Cardiac fibroblast (primary cell): ENCODE results near the gene RBBP4.
"Not testable (repeated sequence)": the region's sequence is repeated elsewhere in the genome, so short reads cannot be mapped to it uniquely, and the experiment has no call there.

ENCODE experiments used
- DNase-seq, 2 donors: peaks; one replicate each; pipeline versions ENCODE4 v3.0.0 to v3.0.0-alpha.2; 2010; ENCODE audit warnings: low read depth in 2 of 2
- H3K4me3 ChIP-seq, 2 donors: replicated peaks in 1 of 2; 1 replicate in 1 of 2; 2 replicates in 1 of 2; pipeline ENCODE4 v1.5.1; 2011; ENCODE audit warnings: low read depth in 2 of 2, low read length in 2 of 2, mild to moderate bottlenecking in 2 of 2, moderate library complexity in 1 of 2
- CTCF ChIP-seq: IDR thresholded peaks from one replicate; pipeline ENCODE4 v1.5.1; 2011; ENCODE audit warnings: low read depth, mild to moderate bottlenecking, low read length, inconsistent platforms

The RBBP4 gene

GRCh38 chr1:32626176-32626575 is 24.8 kb upstream of the RBBP4 start:
- no peak overlapping the region for H3K4me3 ChIP-seq
- no peak for TF ChIP-seq CTCF
- DNase-seq, result no peak

GRCh38 chr1:32627596-32628162 is 23.3 kb upstream of the RBBP4 start:
- no peak for TF ChIP-seq CTCF
- DNase-seq, result no peak
- H3K4me3 ChIP-seq, result no peak overlapping the region

DNA sequence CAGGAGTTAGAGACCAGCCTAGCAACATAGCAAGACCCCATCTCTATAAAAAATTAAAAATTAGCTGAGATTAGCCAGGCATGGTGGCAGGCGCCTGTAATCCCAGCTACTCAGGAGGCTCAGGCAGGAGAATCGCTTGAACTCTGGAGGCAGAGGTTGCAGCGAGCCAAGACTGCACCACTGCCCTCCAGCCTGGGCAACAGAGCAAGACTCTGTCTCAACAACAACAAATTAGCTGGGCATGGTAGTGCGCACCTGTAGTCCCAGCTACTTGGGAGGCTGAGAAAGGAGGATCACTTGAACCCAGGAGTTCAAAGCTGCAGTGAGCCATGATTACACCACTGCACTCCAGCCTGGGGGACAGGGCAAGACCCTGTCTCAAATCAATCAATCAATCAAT is 20.8 kb upstream of the RBBP4 start:
- H3K4me3 ChIP-seq, DNase-seq: not testable (repeated sequence)

DNA sequence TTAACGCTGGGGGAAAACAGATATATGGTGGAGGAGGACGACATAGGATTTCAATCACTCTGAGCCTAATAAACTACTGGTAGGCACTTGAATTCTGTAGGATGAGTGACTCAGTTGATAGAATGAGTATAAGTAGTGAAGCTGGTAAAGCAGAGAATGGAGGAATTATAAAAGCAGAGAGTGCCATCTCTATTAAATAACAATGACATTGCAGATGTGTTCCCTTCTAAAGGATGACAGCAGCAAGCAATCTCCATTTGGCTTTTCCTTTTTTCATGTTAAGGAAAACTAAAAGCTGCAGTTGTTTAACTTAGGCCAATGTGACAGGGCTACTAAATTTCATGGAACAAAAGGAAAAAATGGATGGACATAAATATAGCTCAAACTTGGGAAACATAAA is 18.2 kb upstream of the RBBP4 start:
- DNase-seq, result no peak
- TF ChIP-seq CTCF, result no peak
- H3K4me3 ChIP-seq, result no peak overlapping the region

DNA sequence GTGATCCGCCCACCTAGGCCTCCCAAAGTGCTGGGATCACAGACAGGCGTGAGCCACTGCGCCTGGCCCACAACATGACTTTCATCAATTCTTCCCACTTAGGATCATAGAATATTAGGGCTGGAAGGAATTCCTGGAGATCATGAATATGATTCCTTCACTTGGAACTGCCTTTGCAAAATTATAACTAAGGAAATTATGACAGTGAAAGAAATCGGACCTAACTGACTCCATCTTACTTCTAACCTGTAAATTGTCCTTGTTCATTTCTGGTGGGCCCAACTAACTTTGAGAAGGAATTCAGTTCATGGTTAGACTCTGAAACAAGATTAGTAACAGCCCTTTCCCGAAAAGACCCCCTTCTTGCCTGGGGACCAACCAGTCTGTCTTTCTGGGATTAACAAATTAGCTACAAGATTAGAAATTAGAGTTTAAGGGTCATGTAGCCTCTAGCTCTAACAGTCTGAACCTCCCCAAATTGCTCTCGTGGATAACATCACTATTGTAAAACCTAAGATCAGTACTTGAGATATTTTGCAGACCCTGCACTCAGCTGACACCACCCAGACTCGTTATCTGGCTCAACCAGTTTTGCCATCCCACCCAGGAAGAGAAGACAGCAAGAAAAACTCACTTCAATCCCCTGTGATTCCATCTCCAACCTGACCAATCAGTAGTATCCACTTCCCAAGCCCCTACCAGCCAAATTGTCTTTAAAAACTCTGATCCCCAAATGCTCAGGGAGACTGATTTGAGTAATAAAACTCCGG is 15.3 kb upstream of the RBBP4 start:
- DNase-seq, result no peak
- H3K4me3 ChIP-seq, result no peak overlapping the region
- no peak for TF ChIP-seq CTCF

DNA sequence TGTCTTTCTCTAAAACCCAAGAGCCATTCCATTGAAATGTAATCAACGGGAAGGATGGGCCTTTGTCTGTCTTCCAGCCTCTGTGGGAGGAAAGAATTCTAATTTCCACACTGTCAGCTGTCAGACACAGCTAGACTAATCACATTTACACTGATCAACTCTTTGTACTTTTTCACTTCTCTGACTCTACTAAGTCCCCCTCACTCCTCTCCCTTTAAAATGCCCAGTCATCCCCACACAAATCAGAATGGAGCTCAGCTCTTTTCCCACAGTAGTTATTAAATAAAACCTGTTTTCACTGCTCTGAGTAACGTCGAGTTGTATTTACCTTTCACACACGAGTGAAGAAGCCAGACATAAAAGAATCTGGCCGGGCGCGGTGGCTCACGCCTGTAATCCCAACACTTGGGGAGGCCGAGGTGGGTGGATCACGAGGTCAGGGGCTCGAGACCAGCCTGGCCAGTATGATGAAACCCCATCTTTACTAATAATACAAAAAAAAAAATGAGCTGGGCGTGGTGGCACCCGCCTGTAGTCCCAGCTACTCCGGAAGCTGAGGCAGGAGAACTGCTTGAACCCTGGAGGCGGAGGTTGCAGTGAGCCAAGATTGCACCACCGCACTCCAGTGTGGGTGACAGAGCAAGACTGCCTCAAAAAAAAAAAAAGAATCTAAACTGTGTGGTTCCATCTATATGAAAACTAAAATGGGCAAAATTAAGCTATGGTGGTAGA is 13.9 kb upstream of the RBBP4 start:
- no peak for TF ChIP-seq CTCF
- no peak for DNase-seq
- no peak overlapping the region for H3K4me3 ChIP-seq

DNA sequence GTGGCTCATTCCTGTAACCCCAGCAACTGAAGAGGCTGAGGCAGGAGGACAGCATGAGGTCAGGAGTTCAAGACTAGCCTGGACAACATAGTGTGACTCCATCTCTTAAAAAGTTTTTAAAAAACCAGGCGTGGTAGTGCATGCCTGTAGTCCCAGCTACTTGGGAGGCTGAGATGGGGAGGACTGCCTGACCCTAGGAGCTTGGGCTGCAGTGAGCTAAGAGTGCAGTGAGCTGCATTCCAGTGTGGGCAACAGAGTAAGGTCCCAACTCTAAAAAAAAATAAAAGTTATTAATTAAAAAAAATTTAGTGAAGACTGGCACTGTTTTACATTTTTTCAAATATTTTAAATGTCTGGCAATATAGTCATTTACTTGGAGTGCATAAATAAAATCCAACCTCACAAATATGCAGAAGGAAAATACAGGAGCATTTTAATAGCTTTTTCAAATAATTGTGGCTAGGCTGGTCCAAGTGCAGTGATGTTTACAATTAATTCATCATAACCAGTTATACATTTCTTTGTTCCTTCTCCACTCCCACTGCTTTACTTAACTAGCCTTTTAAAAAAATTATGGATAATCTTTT is 11.4 kb upstream of the RBBP4 start:
- no peak overlapping the region for H3K4me3 ChIP-seq
- DNase-seq, result no peak
- TF ChIP-seq CTCF, result no peak

- not testable (repeated sequence) for H3K4me3 ChIP-seq, DNase-seq
These were observed 8.6 kb upstream of the RBBP4 start for GRCh38 chr1:32642292-32642827.
